ENCODE results near the gene GPD2.
"Not testable (repeated sequence)": the region's sequence is repeated elsewhere in the genome, so short reads cannot be mapped to it uniquely, and the experiment has no call there.

GPD2 gene

GRCh38 chr2:156476850-156477206, 40.6 kb downstream of the GPD2 start:
- DNase-seq, result peak; percentile 78

- DNase-seq, result no peak
These were observed 44.2 kb downstream of the GPD2 start for GRCh38 chr2:156480376-156480775.

- no peak for DNase-seq
These were observed 45.1 kb downstream of the GPD2 start for GRCh38 chr2:156481312-156481711.

GRCh38 chr2:156483741-156484173, 47.6 kb downstream of the GPD2 start:
- DNase-seq, result no peak

- no peak for DNase-seq
These were observed 50.0 kb downstream of the GPD2 start for GRCh38 chr2:156486147-156486546.

GRCh38 chr2:156486614-156487013, 50.4 kb downstream of the GPD2 start:
- DNase-seq, result no peak

- no peak for DNase-seq
These were observed 53.0 kb downstream of the GPD2 start for GRCh38 chr2:156489195-156489594.

GRCh38 chr2:156489750-156490465, 53.7 kb downstream of the GPD2 start:
- DNase-seq, result no peak

- no peak for DNase-seq
These were observed 54.3 kb downstream of the GPD2 start for GRCh38 chr2:156490466-156490840.

GRCh38 chr2:156491176-156491575, 55.0 kb downstream of the GPD2 start:
- no peak for DNase-seq

GRCh38 chr2:156492979-156493378, 56.8 kb downstream of the GPD2 start:
- no peak for DNase-seq

- not testable (repeated sequence) for DNase-seq
These were observed 59.8 kb downstream of the GPD2 start for GRCh38 chr2:156495998-156496397.

- DNase-seq, result peak; percentile 25
These were observed 69.5 kb downstream of the GPD2 start for GRCh38 chr2:156505696-156506095.

GRCh38 chr2:156511122-156511521, 74.9 kb downstream of the GPD2 start:
- peak; percentile 13 for DNase-seq

- DNase-seq, result no peak
These were observed 75.6 kb downstream of the GPD2 start for GRCh38 chr2:156511803-156512202.

- DNase-seq, result no peak
These were observed 76.3 kb downstream of the GPD2 start for GRCh38 chr2:156512451-156512850.

- no peak for DNase-seq
These were observed 77.0 kb downstream of the GPD2 start for GRCh38 chr2:156513219-156513618.

GRCh38 chr2:156517419-156517818, 81.2 kb downstream of the GPD2 start:
- no peak for DNase-seq

GRCh38 chr2:156518138-156518537, 82.0 kb downstream of the GPD2 start:
- DNase-seq, result no peak

GRCh38 chr2:156522864-156523440, 86.8 kb downstream of the GPD2 start:
- no peak for DNase-seq

- no peak for DNase-seq
These were observed 90.9 kb downstream of the GPD2 start for GRCh38 chr2:156526950-156527636.

GRCh38 chr2:156528583-156528982, 92.4 kb downstream of the GPD2 start:
- not testable (repeated sequence) for DNase-seq

GRCh38 chr2:156532989-156533388, 96.8 kb downstream of the GPD2 start:
- DNase-seq, result no peak

- DNase-seq, result no peak
These were observed 100.4 kb downstream of the GPD2 start for GRCh38 chr2:156536534-156536933.
